ENCODE results near the gene COX7A2. TPM values are rescaled to one million over a fixed set of nuclear protein-coding genes. Genes with fewer than 3 reads are reported as not detected.

COX7A2 gene
- 4,889 and 5,791 TPM in 2 replicates for polyA plus RNA-seq (2014; cell fraction: cytosol; rRNA removed)
- 1,566 and 3,018 TPM in 2 replicates for polyA plus RNA-seq (2014; cell fraction: nucleus; rRNA removed)

DNA sequence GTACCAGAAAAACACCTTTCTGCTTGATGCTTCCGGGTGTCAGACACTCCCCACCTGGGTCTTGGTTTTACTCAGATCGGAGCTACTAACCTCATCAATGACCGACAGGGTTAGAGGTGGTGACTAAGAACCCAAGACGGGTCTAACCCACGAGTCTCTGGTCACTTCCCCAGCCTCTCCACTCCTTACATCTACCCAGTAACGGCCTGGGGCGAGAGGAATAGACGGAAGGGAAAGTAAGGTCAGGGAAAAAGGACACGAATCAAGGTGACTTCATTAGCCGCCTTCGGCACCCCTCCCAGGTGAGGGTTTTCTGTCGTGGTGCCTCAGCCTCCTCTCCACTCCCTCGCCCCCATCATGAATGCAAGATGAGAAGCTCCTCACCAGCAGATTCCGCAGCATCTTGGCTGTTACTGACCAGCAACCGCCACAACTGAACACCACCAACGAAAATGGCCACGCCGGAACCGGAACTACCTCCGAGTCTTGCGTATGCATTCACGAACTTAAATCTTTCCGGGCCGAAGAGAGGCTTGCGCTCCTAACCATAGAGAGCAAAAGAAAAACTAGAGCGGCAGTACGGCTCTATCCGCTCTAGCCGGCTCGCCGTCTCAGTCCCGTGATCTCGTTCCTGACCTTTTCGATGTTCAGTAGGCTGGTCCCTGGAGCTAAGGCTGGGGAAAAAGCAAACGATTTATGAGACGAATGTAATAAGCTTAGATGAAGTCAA is at the start of gene COX7A2:
Gene COX7A2, minus strand, starts transcription at position 469 of the 730 bp plus-strand sequence. Its CDS starts 67 bp downstream, at position 402.
- peak; percentile 98 for DNase-seq (ENCODE audit: low spot score)

DNA sequence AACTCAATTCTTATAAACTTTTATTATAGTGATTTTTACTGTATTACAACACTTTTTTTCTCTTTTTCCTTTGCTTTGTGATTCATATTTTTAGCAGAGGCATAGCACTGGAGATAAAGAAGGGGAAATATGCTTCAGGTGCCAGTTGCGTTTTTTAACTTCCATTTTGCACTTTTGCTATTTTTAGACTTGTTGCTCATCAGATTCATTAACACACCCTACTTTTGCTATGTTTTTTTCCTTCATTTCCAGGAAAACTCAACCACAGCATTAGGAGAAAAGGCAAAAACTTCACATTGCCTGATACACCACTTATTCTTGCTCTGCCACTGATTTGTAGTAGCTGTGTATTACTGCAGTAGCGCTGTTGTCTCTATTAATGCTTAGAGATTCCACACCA is 49.0 kb upstream of the COX7A2 start:
- DNase-seq (ENCODE audit: low spot score), result no peak

DNA sequence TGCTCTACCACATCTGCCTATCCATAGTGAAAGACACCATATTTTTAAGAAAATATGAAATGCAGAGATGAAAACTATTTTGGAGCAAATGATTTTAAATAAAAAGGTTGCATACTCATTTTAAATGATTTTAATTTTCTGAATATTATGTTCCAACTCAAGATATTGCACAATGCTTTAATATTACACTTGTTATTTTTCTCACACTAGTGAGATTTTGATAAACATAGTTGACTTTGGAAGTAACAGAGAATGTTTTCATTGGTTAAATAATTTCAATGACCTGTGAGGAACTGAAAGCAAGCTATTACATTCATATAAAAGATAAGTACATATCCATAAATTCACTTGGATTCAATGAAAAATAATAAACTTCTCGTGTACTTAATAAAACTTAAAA is 48.1 kb upstream of the COX7A2 start:
- DNase-seq (ENCODE audit: low spot score), result no peak

- no peak for DNase-seq (ENCODE audit: low spot score)
These were observed 47.7 kb upstream of the COX7A2 start for GRCh38 chr6:75291331-75291730.

- DNase-seq (ENCODE audit: low spot score), result peak; percentile 69
These were observed 46.7 kb upstream of the COX7A2 start for GRCh38 chr6:75290136-75290945.

GRCh38 chr6:75288023-75288422 is 44.4 kb upstream of the COX7A2 start:
- DNase-seq (ENCODE audit: low spot score), result no peak

GRCh38 chr6:75287424-75287823 is 43.8 kb upstream of the COX7A2 start:
- DNase-seq (ENCODE audit: low spot score), result no peak

DNA sequence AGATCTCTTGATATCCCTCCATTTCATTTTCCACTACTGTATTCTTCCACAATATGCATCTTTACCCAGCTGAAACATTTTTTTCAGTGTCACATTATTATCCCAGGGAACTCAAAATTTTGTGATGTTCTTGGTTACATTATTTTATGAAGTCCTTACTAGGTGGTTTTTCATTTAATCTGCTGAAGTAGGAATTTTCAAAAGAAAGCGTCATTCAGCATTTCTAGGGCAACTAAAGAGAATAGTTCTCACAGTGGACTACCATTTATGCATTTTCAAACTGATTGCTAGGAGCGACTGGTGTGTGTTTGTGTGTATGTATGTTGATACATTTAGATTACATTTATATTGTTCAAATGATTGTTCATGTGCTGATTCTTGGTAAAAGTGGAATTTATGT is 43.4 kb upstream of the COX7A2 start:
- no peak for DNase-seq (ENCODE audit: low spot score)

- DNase-seq (ENCODE audit: low spot score), result no peak
These were observed 41.7 kb upstream of the COX7A2 start for GRCh38 chr6:75285283-75285639.

DNA sequence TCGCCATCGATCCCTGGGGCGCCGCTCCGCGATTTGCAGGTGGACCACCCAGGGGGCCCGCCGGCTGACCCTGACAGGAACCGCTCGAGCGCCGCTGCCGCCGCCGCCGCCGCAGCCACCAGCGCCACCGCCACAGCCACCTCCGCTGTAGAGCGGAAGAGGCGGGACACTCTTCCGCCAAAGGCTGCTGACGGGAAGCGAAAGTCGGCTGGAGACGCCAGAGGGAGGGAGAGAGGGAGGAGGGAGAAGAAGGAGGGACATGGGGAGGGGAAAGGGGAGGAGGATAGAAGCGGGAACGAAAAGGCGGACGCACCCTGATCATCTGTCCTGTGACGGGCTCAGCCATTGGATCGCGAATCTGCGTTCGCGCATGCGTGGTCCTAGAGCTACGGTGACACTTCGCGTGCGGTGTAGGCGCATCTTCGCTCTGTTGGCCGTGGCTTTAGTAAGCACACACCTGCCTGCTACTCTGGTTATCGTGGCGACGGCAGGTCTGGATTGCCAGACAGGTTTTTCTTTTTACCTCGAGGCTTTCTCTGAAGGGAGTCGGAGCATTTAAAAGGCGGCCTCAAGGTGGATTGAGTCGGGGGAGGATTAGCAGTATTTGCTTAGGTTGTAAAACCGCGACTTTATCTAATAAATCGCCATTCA is 41.2 kb upstream of the COX7A2 start, which contains the start of gene TMEM30A:
Gene TMEM30A, minus strand, starts transcription at position 161 of the 651 bp plus-strand sequence. Its CDS starts 154 bp downstream, at position 7.
- peak; percentile 100 for DNase-seq (ENCODE audit: low spot score)

DNA sequence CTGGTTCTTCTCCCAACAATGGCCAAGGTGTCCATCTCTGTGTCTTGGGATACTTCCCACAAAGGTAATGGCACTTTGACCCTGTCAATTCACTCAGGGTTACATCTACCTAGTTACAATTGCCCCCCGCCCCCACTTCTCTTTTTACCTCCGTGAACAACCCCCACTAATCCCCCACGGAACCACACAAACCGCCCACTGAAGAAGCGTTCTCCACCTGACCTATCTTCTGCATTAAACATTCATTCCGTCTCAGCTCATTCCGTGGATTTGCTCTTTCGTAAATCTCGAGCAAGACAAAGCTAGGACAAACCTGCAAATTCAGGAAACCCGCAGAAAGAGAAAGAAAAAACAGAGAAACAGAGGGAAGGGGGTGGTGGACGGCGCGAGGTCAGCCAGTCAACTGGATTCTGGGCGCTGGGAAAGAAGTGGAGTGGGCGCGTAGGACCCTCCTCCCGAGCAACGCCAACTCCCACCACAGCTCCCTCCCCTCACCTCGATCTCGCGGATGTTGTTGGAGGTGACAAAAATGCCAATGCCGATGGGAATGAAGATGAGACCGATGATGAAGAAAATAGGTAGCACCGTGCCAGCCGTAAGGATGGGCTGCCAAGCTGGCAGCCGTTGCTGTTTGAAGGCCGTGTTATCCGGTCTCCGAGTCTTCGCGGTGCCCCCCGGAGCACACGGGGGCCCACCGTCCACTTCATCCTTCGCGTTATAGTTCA is 40.5 kb upstream of the COX7A2 start:
- peak; percentile 51 for DNase-seq (ENCODE audit: low spot score)

GRCh38 chr6:75282706-75283105 is 39.1 kb upstream of the COX7A2 start:
- no peak for DNase-seq (ENCODE audit: low spot score)

GRCh38 chr6:75281653-75282052 is 38.1 kb upstream of the COX7A2 start:
- no peak for DNase-seq (ENCODE audit: low spot score)

DNA sequence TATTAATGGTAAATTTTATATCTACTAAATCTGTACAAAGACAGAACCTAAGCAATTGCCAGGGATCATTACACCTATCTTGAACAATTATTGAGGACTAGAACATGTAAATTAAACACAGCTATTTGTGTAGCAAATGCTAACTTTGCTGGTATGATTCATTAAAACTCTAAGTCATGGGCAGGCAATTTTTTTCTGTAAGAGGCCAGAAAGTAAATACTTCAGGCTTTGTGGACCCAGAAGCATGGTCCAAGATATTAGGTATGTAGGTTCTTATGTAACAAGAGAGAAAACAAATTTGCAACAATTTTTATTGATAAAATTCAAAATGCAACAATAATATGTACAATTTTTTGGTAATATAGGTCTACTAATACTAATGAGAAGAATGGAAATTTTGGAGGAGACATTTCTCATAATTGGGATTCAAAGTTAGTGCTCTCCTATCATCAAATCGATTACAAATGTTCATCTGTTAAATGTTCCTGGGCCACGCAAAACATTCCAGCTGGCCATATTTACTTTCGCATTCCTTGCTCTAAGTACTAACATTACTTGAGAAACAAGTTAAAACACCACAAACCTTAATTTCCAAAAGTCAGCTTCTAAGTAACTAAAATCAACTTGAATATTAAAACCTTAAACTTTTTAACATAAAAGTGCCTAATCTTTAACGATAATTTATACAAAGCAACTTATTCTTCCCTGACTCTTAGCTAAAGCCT is 36.7 kb upstream of the COX7A2 start:
- DNase-seq (ENCODE audit: low spot score), result no peak

GRCh38 chr6:75279418-75279817 is 35.8 kb upstream of the COX7A2 start:
- no peak for DNase-seq (ENCODE audit: low spot score)

GRCh38 chr6:75278474-75279077 is 35.0 kb upstream of the COX7A2 start:
- no peak for DNase-seq (ENCODE audit: low spot score)

DNA sequence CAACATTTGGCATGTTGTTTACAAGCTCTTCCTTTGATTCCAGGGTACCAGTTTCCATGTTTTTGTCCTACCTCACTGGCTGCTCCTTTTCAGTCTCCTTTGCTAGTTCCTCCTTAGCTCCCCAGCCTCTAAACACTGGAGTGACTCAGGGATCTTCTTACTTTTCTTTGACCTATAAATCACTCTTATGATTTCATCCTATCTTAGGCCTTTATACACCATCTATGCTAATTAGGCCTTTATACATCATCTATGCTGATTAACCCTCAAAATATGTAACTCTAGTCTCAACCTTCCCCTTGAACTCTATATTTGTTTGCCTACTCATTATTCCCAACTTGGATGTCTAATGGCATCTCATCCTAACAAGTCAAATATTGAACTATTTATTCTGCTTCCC is 31.5 kb upstream of the COX7A2 start:
- no peak for DNase-seq (ENCODE audit: low spot score)

- no peak for DNase-seq (ENCODE audit: low spot score)
These were observed 29.4 kb upstream of the COX7A2 start for GRCh38 chr6:75273009-75273408.

GRCh38 chr6:75272145-75272840 is 28.7 kb upstream of the COX7A2 start:
- no peak for DNase-seq (ENCODE audit: low spot score)

DNA sequence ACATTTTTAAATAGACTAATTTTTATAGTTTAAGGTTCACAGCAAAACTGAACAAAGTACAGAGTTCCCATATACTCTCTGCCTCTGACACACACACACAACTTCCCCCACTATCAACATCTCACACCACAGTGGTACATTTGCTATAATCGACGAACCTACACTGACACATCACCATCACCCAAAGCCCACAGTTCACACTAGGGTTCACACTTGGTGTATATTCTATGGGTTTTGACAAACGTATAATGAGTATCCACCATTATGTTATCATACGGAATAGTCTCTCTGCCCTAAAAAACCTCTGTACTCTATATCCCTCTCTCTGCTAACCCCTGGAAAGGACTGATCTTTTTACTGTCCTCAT is 25.4 kb upstream of the COX7A2 start:
- no peak for DNase-seq (ENCODE audit: low spot score)

Measured in SK-N-DZ (cell line).